ENCODE data around the gene WWOX.

Gene WWOX

DNA sequence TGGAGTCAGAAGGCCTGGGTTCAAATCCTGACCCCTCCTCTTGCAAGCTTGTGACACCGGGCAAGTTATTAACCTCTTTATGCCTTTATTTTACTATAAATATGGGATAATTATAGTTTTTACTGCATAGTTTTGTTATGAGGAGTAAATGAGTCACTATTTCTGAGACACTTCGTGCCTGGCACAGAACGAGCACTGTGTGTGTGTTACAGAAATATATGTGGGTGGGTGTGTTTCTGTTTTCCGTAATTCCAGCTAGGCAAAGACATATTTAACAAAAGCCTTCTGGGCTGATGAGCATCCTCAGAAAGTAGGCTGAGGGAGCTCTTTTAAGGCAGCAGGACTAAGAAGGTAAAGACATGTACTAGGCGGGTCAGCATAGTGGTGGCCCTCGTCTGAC, 1083.2 kb downstream of the WWOX start:
- Histone ChIP-seq H3K36me3 (ENCODE audit: insufficient read depth, insufficient read length, low read length) (no peaks in the 10 kb centered on the region), H3K9ac (ENCODE audit: insufficient read length, low read depth) (no peak overlapping the region), H3K27me3 (ENCODE audit: insufficient read depth, insufficient read length) (no peaks in the 10 kb centered on the region), H3K9me3 (ENCODE audit: insufficient read depth, low read length) (no peaks in the 10 kb centered on the region; the same call in 1 of the 2 replicates), H3K4me1 (ENCODE audit: insufficient read depth, insufficient read length) (no peaks in the 10 kb centered on the region), H3K4me3 (ENCODE audit: insufficient read length, low read depth) (no peak overlapping the region)
- TF ChIP-seq ZNF274 (IDR thresholded peaks at IDR 0.05; ENCODE audit: low read depth, low read length) (no peak), SUZ12 (IDR thresholded peaks at IDR 0.05; ENCODE audit: extremely low read depth, insufficient read depth, insufficient read length) (no peak), YY1 (IDR thresholded peaks at IDR 0.05; ENCODE audit: insufficient read depth, insufficient read length) (no peak)
- no peak for DNase-seq (ENCODE audit: low read depth, low spot score)

DNA sequence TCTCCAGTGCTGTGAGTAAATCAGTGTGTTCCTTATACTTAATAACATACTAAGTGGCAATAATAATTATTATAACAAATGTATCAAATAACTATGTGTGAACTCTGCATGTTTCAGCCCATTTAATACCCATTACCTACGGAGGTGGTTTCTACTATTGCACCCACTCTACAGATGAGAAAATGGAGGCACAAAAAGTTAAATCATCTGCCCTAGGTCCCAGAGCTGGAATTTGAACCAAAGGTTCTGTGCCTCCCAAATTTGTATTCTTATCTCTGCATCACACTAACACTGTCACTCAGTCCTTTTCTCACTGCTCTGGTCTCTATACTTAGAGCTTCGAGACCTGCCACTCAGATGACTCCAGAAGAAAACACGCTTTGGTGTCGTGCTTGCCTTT, 1084.1 kb downstream of the WWOX start:
- H3K4me3 ChIP-seq (ENCODE audit: insufficient read length, low read depth), result no peak overlapping the region
- H3K9me3 ChIP-seq (ENCODE audit: insufficient read depth, low read length), result no peaks in the 10 kb centered on the region; the same call in 1 of the 2 replicates
- no peak for TF ChIP-seq ZNF274 (IDR thresholded peaks at IDR 0.05; ENCODE audit: low read depth, low read length)
- TF ChIP-seq SUZ12 (IDR thresholded peaks at IDR 0.05; ENCODE audit: extremely low read depth, insufficient read depth, insufficient read length), result no peak
- no peak for TF ChIP-seq YY1 (IDR thresholded peaks at IDR 0.05; ENCODE audit: insufficient read depth, insufficient read length)
- no peaks in the 10 kb centered on the region for H3K27me3 ChIP-seq (ENCODE audit: insufficient read depth, insufficient read length)
- H3K4me1 ChIP-seq (ENCODE audit: insufficient read depth, insufficient read length), result peaks cover under 1% of the 10 kb centered on the region
- no peak overlapping the region for H3K9ac ChIP-seq (ENCODE audit: insufficient read length, low read depth)
- DNase-seq (ENCODE audit: low read depth, low spot score), result no peak
- H3K36me3 ChIP-seq (ENCODE audit: insufficient read depth, insufficient read length, low read length), result no peaks in the 10 kb centered on the region

DNA sequence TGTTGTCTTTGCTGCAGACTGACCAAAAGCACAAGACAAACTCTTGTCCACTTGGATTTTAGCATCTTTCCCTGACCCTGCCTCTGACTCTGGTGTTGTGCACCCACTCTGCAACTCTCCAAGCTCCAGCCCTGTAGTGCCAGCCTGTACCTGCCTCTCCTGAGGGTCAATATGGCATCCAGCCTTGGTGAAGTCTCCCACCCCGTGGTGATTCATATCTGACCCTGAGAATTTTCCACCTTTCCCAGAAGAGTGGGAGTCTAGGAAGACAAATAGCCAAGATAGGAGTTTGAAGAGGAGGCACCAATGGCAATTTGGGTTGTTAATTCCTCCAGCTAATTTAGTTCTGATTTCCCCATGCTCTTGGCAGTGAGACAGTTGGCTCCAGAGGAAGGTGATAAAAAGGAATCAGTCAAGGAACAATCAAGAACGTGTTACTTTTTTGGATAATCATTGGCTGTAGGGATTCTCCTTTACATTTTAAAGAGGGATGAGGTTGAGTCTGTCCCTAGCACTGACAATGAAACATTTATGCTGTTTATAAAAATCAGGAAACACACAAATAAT, 1085.1 kb downstream of the WWOX start:
- H3K4me3 ChIP-seq (ENCODE audit: insufficient read length, low read depth), result no peak overlapping the region
- H3K9me3 ChIP-seq (ENCODE audit: insufficient read depth, low read length), result no peaks in the 10 kb centered on the region; the same call in 1 of the 2 replicates
- peaks cover 1% of the 10 kb centered on the region for H3K4me1 ChIP-seq (ENCODE audit: insufficient read depth, insufficient read length)
- no peak for DNase-seq (ENCODE audit: low read depth, low spot score)
- H3K36me3 ChIP-seq (ENCODE audit: insufficient read depth, insufficient read length, low read length), result no peaks in the 10 kb centered on the region
- H3K9ac ChIP-seq (ENCODE audit: insufficient read length, low read depth), result no peak overlapping the region
- TF ChIP-seq ZNF274 (IDR thresholded peaks at IDR 0.05; ENCODE audit: low read depth, low read length) (no peak), YY1 (IDR thresholded peaks at IDR 0.05; ENCODE audit: insufficient read depth, insufficient read length) (no peak), SUZ12 (IDR thresholded peaks at IDR 0.05; ENCODE audit: extremely low read depth, insufficient read depth, insufficient read length) (no peak)
- H3K27me3 ChIP-seq (ENCODE audit: insufficient read depth, insufficient read length), result no peaks in the 10 kb centered on the region

DNA sequence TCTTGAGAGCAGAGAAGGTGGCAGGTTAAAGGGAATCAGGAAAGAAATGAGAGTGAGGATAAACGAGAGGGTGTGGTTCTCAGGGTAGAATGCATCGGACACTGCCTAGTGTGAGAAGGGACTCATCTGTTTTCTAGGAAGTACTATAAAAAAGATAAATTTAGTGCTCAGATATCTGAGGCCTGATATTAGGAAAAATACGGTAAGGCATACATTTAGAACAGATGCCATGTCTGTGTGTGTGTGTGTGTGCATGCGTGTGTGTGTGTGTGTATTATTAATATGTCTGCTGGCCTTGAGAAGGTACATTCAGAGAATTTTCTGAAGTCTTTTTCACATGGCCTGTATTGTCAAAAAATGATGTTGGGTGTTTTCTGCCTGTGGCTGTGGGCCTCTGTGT, 1086.3 kb downstream of the WWOX start:
- no peak overlapping the region for H3K4me3 ChIP-seq (ENCODE audit: insufficient read length, low read depth)
- peaks cover 1% of the 10 kb centered on the region for H3K4me1 ChIP-seq (ENCODE audit: insufficient read depth, insufficient read length)
- DNase-seq (ENCODE audit: low read depth, low spot score), result no peak
- H3K9me3 ChIP-seq (ENCODE audit: insufficient read depth, low read length), result no peaks in the 10 kb centered on the region
- no peak for TF ChIP-seq ZNF274 (IDR thresholded peaks at IDR 0.05; ENCODE audit: low read depth, low read length)
- TF ChIP-seq YY1 (IDR thresholded peaks at IDR 0.05; ENCODE audit: insufficient read depth, insufficient read length), result no peak
- no peak for TF ChIP-seq SUZ12 (IDR thresholded peaks at IDR 0.05; ENCODE audit: extremely low read depth, insufficient read depth, insufficient read length)
- H3K27me3 ChIP-seq (ENCODE audit: insufficient read depth, insufficient read length), result no peaks in the 10 kb centered on the region
- no peaks in the 10 kb centered on the region for H3K36me3 ChIP-seq (ENCODE audit: insufficient read depth, insufficient read length, low read length)
- H3K9ac ChIP-seq (ENCODE audit: insufficient read length, low read depth), result no peak overlapping the region

DNA sequence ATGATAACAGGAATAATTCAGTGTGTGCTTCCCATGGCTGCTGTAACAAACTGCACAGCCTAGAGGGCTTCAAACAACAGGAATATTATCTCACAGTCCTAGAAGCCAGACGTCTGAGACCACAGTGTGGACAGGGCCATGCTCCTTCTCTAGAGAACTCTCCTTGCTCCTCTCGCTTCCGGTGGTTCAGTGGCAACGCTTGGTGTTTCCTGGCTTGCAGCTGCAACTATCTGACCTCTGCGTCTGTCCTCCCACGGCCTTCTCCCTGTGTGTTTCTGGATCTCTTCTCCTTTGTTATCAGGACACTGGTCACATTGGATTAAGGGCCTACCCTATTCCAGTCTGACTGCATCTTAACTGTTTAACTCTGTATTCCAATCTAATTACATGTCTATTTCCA, 1086.7 kb downstream of the WWOX start:
- Histone ChIP-seq H3K27me3 (ENCODE audit: insufficient read depth, insufficient read length) (no peaks in the 10 kb centered on the region), H3K9ac (ENCODE audit: insufficient read length, low read depth) (no peak overlapping the region), H3K9me3 (ENCODE audit: insufficient read depth, low read length) (no peaks in the 10 kb centered on the region), H3K36me3 (ENCODE audit: insufficient read depth, insufficient read length, low read length) (no peaks in the 10 kb centered on the region), H3K4me3 (ENCODE audit: insufficient read length, low read depth) (no peak overlapping the region), H3K4me1 (ENCODE audit: insufficient read depth, insufficient read length) (peaks cover 1% of the 10 kb centered on the region)
- TF ChIP-seq SUZ12 (IDR thresholded peaks at IDR 0.05; ENCODE audit: extremely low read depth, insufficient read depth, insufficient read length) (no peak), ZNF274 (IDR thresholded peaks at IDR 0.05; ENCODE audit: low read depth, low read length) (no peak), YY1 (IDR thresholded peaks at IDR 0.05; ENCODE audit: insufficient read depth, insufficient read length) (no peak)
- DNase-seq (ENCODE audit: low read depth, low spot score), result no peak

DNA sequence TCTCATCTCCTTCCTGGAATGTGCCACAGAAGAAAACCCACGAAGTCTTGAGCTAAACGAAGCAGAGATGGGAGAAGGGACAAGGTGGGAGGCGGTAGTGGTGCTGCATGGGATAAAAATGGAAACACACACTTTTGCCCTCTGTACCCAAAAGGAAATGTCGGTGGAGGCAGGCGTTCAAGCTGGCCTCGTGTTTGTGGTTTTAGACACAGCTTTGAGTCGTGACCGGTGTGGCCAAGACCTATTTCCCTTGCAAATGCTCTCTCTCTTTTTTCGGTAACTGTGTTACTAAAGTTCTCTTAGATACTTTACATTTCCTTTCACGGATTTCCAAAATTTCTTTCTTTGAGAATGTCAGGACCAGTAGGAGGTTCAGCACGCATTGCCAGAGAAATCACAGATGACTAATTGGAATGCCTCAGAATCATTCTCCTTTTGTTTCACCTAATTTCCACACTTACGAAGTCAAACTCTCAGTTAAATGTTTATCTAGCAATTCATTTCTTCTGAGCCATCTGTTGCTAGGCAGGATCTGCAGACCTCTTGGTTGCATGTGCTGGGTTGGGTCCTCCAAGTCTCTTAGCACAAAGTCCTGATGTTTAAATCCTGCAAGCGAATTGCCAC, 1088.8 kb downstream of the WWOX start:
- no peak for TF ChIP-seq SUZ12 (IDR thresholded peaks at IDR 0.05; ENCODE audit: extremely low read depth, insufficient read depth, insufficient read length)
- TF ChIP-seq YY1 (IDR thresholded peaks at IDR 0.05; ENCODE audit: insufficient read depth, insufficient read length), result no peak
- no peak for TF ChIP-seq ZNF274 (IDR thresholded peaks at IDR 0.05; ENCODE audit: low read depth, low read length)
- Histone ChIP-seq H3K9me3 (ENCODE audit: insufficient read depth, low read length) (no peaks in the 10 kb centered on the region), H3K36me3 (ENCODE audit: insufficient read depth, insufficient read length, low read length) (no peaks in the 10 kb centered on the region), H3K9ac (ENCODE audit: insufficient read length, low read depth) (no peak overlapping the region), H3K4me1 (ENCODE audit: insufficient read depth, insufficient read length) (peaks cover 1% of the 10 kb centered on the region), H3K4me3 (ENCODE audit: insufficient read length, low read depth) (no peak overlapping the region), H3K27me3 (ENCODE audit: insufficient read depth, insufficient read length) (no peaks in the 10 kb centered on the region)
- DNase-seq (ENCODE audit: low read depth, low spot score), result no peak

DNA sequence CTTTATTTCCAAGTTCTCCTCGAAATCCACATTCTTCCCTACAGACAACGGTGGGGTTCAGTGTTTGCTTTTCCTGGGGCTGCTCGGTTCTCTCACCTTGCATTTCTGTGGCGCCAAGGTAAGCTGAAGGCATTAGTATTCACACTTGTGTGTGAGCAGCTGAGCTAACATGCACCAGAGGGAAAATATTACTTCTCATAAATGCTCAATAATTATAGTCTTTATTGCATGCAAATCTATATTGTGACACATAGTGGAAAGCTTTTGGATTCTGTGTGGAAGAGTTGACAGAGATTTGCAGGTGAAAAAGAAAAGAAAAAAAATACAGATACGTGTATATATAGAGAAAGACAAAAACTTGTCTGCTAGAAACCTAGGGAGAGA, 1089.3 kb downstream of the WWOX start:
- TF ChIP-seq SUZ12 (IDR thresholded peaks at IDR 0.05; ENCODE audit: extremely low read depth, insufficient read depth, insufficient read length), result no peak
- TF ChIP-seq YY1 (IDR thresholded peaks at IDR 0.05; ENCODE audit: insufficient read depth, insufficient read length), result no peak
- TF ChIP-seq ZNF274 (IDR thresholded peaks at IDR 0.05; ENCODE audit: low read depth, low read length), result no peak
- no peaks in the 10 kb centered on the region for H3K27me3 ChIP-seq (ENCODE audit: insufficient read depth, insufficient read length)
- DNase-seq (ENCODE audit: low read depth, low spot score), result no peak
- peaks cover 1% of the 10 kb centered on the region for H3K4me1 ChIP-seq (ENCODE audit: insufficient read depth, insufficient read length)
- H3K36me3 ChIP-seq (ENCODE audit: insufficient read depth, insufficient read length, low read length), result no peaks in the 10 kb centered on the region
- no peak overlapping the region for H3K9ac ChIP-seq (ENCODE audit: insufficient read length, low read depth)
- no peaks in the 10 kb centered on the region for H3K9me3 ChIP-seq (ENCODE audit: insufficient read depth, low read length)
- H3K4me3 ChIP-seq (ENCODE audit: insufficient read length, low read depth), result no peak overlapping the region

Measured in NT2/D1 (cell line).